HT-29 (cell line): Measurements from ENCODE around the gene PCDHGA6. TPM values are rescaled to one million over a fixed set of nuclear protein-coding genes. Genes with fewer than 3 reads are reported as not detected.
"Not testable (repeated sequence)": the region's sequence is repeated elsewhere in the genome, so short reads cannot be mapped to it uniquely, and the experiment has no call there.

ENCODE experiments used
- DNase-seq: peaks from one replicate; pipeline ENCODE4 v3.0.0-alpha.2; 2015; ENCODE audit warnings: low spot score
- total RNA-seq: library from RNA; depleted of rRNA; stranded (reverse); fragments of >200 nt; shearing (Covaris generic); gene quantifications from 2 replicates; pipeline ENCODE4 v1.2.3, GENCODE V29; 2014; rRNA removed

Gene PCDHGA6
- 0.21 and 0.48 TPM in 2 replicates for total RNA-seq

- DNase-seq = peak; percentile 22
Measured at GRCh38 chr5:141373673-141374317, at the start of gene PCDHGA6. TSS of gene PCDHGA6 (plus strand) at chr5:141373891. CDS start at chr5:141374084, 193 bp downstream.

GRCh38 chr5:141326088-141326854 is 47.4 kb upstream of the PCDHGA6 start:
- no peak for DNase-seq

GRCh38 chr5:141328231-141328630 is 45.5 kb upstream of the PCDHGA6 start:
- DNase-seq = no peak

- DNase-seq = peak; percentile 47
Measured at GRCh38 chr5:141330299-141331080, 43.2 kb upstream of the PCDHGA6 start, which contains the start of gene PCDHGA1. TSS of gene PCDHGA1 (plus strand) at chr5:141330514.

- not testable (repeated sequence) for DNase-seq
Measured at GRCh38 chr5:141332571-141332970, 41.1 kb upstream of the PCDHGA6 start.

GRCh38 chr5:141338538-141339306 is 35.0 kb upstream of the PCDHGA6 start, which contains the start of gene PCDHGA2:
TSS of gene PCDHGA2 (plus strand) at chr5:141338760.
- no peak for DNase-seq

- not testable (repeated sequence) for DNase-seq
Measured at GRCh38 chr5:141340781-141341354, 32.8 kb upstream of the PCDHGA6 start.

- no peak for DNase-seq
Measured at GRCh38 chr5:141342773-141343172, 30.9 kb upstream of the PCDHGA6 start.

- peak; percentile 40 for DNase-seq
Measured at GRCh38 chr5:141343242-141343952, 30.3 kb upstream of the PCDHGA6 start, which contains the start of gene PCDHGA3. TSS of gene PCDHGA3 (plus strand) at chr5:141343829. CDS start at chr5:141344034, 205 bp downstream.

GRCh38 chr5:141343953-141344463 is 29.7 kb upstream of the PCDHGA6 start:
- DNase-seq = no peak

- DNase-seq = no peak
Measured at GRCh38 chr5:141345327-141345726, 28.4 kb upstream of the PCDHGA6 start.

- not testable (repeated sequence) for DNase-seq
Measured at GRCh38 chr5:141346017-141346416, 27.7 kb upstream of the PCDHGA6 start.

GRCh38 chr5:141349917-141350619 is 23.6 kb upstream of the PCDHGA6 start, which contains the start of gene PCDHGB1:
TSS of gene PCDHGB1 (plus strand) at chr5:141350099. CDS start at chr5:141350261, 162 bp downstream.
- DNase-seq = peak; percentile 42

- no peak for DNase-seq
Measured at GRCh38 chr5:141351591-141351990, 22.1 kb upstream of the PCDHGA6 start.

GRCh38 chr5:141354900-141355469 is 18.7 kb upstream of the PCDHGA6 start, which contains the start of gene PCDHGA4:
TSS of gene PCDHGA4 (plus strand) at chr5:141355021. CDS start at chr5:141355108, 87 bp downstream.
- DNase-seq = peak; percentile 14

GRCh38 chr5:141355641-141356040 is 18.1 kb upstream of the PCDHGA6 start:
- DNase-seq = no peak

GRCh38 chr5:141356133-141356532 is 17.6 kb upstream of the PCDHGA6 start:
- DNase-seq = no peak

GRCh38 chr5:141356950-141357349 is 16.7 kb upstream of the PCDHGA6 start:
- no peak for DNase-seq
